Hepatocyte (in vitro differentiated cells): ENCODE measurements around the gene ATIC.

Experiments used
- EZH2 ChIP-seq: fragments of 200-600 bp; sonication (generic); IDR thresholded peaks from 2 replicates; pipeline ENCODE4 v1.6.1; 2016; ENCODE audit warnings: antibody characterized with exemption, mild to moderate bottlenecking, borderline replicate concordance
- TF ChIP-seq, protein P1 (sequence below): fragments of 200-600 bp; sonication (generic); IDR thresholded peaks from 2 replicates; pipeline ENCODE4 v1.5.1; 2016; ENCODE audit warnings: antibody characterized with exemption, mild to moderate bottlenecking; ENCODE audit not compliant: poor library complexity

DNA sequence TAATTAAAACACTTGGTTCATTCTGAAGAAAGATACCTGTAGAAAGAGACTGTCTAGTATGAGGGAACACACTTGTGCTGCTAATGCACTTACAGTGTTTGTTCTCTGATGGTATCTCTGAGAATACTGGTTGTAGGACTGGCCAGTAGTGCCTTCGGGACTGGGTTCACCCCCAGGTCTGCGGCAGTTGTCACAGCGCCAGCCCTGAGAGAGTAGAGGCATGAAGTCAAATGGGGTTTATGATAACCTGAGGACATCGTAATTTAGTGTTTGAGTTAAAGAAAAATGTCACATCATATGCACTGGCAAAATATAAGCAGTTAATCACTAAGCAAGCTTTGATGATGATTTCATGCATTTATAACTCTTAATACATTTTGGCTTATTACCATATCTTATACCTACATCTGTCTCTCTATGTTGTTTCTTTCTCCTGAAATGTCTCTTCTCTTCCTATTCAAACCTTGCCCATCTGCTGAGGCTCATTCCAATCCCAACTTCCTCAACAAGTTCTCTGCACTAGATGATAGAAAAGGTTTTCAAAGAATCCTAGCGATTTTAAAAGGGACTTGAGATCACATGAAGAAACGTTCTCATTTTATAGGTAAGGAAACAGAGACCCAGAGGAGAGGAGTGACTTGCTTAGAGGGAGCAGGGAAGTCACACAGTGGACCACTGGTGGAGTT is 50.2 kb downstream of the ATIC start:
- TF ChIP-seq EZH2: no peak
- TF ChIP-seq, protein P1, sequence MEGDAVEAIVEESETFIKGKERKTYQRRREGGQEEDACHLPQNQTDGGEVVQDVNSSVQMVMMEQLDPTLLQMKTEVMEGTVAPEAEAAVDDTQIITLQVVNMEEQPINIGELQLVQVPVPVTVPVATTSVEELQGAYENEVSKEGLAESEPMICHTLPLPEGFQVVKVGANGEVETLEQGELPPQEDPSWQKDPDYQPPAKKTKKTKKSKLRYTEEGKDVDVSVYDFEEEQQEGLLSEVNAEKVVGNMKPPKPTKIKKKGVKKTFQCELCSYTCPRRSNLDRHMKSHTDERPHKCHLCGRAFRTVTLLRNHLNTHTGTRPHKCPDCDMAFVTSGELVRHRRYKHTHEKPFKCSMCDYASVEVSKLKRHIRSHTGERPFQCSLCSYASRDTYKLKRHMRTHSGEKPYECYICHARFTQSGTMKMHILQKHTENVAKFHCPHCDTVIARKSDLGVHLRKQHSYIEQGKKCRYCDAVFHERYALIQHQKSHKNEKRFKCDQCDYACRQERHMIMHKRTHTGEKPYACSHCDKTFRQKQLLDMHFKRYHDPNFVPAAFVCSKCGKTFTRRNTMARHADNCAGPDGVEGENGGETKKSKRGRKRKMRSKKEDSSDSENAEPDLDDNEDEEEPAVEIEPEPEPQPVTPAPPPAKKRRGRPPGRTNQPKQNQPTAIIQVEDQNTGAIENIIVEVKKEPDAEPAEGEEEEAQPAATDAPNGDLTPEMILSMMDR: no peak
